Hematopoietic multipotent progenitor cell (in vitro differentiated cells): ENCODE results near the gene CASP14. TPM values are rescaled to one million over a fixed set of nuclear protein-coding genes. Genes with fewer than 3 reads are reported as not detected.
"Not testable (repeated sequence)": the region's sequence is repeated elsewhere in the genome, so short reads cannot be mapped to it uniquely, and the experiment has no call there.

Experiments used
- DNase-seq, 3 donors: peaks; one replicate each; pipeline ENCODE4 v3.0.0-alpha.2; 2011 to 2015; ENCODE audit warnings: low read depth in 2 of 3, low spot score in 2 of 3
- total RNA-seq: library from RNA; depleted of rRNA; stranded (reverse); fragments of >200 nt; gene quantifications from one replicate; pipeline ENCODE4 v1.2.3, GENCODE V29; 2012

Gene CASP14
- total RNA-seq, 1 donor = not detected

DNA sequence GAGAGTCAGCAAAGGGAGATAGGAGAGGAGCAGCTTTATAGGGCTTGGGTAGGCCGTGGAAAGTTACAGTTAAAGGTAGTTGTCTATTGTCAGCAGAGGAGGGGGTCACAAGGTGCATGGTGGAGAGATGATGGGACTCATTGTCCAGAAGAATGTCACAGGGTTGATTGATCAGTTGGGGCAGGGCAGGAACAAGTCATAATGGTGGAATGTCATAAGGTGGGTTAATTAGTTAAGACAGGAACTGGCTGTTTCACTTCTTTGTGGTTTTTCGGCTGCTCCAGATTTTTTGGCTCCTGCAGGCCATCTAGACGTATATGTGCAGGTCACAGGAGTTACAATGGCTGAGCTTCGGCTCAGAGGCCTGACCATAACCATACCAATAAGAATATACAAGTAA is 21.1 kb downstream of the CASP14 start:
- DNase-seq = not testable (repeated sequence)

DNA sequence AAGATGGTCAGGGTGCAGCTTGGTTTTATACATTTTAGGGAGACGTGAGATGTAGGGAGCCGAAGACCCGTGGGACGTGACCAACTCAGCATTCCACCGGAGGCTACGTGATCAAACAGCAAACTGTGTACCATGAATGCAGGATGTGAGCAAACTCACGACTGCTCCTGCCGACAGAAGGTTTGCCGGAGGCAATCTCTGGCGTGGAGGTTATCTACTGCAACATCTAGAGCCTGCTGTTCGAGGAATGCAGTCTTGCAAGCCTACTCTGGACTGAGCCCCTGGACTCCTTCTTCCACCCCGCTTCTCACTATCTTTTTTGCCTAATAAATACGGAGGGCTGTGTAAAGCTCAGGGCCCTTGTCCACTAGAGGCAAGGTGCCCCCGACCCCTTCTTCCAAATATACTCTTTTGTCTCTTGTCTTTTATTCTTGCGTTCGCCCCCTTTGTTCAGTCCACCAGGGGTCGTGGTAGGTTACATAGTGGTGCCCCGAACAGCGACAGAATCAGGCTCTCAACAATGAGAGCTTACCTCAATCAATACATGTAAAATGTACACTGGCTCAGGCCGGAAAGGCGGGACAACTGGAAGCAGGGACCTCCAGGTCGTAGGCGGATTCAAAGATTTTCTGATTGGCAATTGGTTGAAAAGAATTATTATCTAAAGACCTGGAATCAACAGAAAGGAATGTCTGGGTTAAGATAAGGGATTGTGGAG is 23.8 kb downstream of the CASP14 start:
- no peak for DNase-seq

GRCh38 chr19:15074371-15074770 is 25.1 kb downstream of the CASP14 start:
- no peak for DNase-seq

DNA sequence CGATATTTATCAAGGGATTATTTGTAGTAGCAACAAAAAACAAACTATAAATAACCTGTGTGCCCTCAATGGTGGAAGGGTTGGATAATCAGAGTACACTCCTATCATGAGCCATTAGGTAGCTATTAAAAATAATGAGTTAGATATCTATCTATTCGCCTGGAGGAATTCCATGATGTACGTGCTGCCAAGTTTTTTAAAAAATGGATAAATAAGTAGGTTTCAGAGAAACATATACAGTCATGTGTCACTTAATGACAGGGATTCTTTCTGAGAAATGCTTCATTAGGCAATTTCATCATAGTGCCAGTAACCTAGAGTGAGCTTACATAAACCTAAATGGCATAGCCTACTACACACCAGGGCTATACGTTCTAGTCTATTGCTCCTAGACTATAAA is 26.5 kb downstream of the CASP14 start:
- DNase-seq = no peak

DNA sequence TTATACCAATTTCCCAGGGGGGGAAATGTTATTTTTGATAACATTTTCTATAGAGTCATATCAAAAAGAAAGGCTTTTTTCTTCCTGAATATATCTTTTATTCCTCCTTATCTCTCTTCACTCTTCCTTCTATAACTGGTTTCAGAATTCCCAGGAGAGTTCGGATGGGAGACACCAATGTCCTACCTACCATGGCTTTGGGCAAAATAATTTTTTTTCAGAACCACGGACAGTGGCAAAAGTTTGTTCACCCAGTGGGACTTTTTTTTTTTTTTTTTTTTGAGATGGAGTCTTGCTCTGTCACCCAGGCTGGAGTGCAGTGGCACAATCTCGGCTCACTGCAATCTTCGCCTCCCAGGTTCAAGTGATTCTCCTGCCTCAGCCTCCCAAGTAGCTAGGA is 30.7 kb downstream of the CASP14 start:
- peak in 1 of 3 donors; percentile 22 for DNase-seq

DNA sequence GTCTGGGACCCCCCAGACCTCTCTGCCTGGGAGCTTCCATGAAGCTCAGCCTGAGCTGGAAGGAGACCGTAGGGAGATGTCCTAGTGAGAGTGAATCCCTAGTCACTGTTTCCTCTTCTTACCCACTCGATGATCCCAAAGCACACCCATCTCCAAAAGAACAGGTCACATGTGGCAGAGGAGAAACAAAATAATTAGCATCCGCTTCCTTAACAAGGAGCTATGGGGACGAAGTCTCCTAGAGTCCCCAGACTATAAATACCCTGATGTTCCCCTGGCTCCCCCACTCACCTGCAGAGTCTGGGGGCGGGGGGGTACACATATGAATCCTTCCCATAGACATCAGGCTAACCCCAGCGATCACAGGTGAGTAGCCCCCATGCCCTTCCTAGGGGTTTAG is 32.6 kb downstream of the CASP14 start, which contains the start of gene OR1I1:
OR1I1 (plus strand) TSS at position 301 of the 400 bp plus-strand sequence. CDS start 4,855 bp downstream, outside the sequence.
- DNase-seq = no peak

DNA sequence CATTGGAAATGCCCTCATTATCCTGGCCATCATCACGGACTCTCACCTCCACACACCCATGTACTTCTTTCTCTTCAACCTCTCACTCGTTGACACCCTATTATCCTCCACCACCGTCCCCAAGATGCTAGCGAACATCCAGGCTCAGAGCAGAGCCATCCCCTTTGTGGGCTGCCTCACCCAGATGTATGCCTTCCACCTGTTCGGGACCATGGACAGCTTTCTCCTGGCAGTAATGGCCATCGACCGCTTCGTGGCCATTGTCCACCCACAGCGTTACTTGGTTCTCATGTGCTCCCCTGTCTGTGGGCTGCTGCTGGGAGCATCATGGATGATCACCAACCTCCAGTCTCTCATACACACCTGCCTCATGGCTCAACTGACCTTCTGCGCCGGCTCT is 37.9 kb downstream of the CASP14 start:
- DNase-seq = no peak

- DNase-seq = peak; percentile 43 to 84 (median 65)
Measured at GRCh38 chr19:15091918-15092753, 42.9 kb downstream of the CASP14 start.

GRCh38 chr19:15093001-15093400 is 43.7 kb downstream of the CASP14 start:
- DNase-seq = no peak

DNA sequence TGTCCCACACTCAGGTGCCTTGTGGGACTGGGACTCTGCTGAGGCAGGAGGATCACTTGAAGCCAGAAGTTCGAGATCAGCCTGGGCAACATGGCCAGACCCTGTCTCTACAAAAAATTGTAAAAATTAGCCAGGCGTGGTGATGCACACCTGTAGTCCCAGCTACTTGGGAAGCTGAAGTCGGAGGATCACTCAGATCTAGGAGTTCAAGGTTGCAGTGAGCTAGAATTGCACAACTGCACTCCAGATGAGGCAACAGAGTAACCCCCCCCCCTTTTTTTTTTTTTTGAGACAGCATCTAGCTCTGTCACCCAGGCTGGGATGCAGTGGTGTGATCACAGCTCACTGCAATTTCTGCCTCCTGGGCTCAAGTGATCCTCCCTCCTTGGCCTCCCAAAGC is 46.9 kb downstream of the CASP14 start:
- no peak for DNase-seq

DNA sequence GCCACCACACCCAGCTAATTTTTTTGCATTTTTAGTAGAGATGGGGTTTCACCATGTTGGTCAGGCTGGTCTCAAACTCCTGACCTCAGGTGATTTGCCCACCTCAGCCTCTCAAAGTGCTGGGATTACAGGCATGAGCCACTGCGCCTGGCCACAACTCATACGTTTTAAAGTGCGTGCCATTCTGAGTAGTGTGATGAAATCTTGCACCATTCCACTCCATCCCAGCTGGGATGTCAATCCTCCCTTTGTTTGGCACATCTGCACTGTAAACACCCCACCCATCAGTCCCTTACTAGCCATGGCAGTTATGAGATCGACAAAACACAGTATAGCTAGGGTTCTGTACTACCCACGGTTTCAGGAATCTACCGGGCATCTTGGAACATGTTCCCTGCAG is 48.7 kb downstream of the CASP14 start:
- not testable (repeated sequence) for DNase-seq

DNA sequence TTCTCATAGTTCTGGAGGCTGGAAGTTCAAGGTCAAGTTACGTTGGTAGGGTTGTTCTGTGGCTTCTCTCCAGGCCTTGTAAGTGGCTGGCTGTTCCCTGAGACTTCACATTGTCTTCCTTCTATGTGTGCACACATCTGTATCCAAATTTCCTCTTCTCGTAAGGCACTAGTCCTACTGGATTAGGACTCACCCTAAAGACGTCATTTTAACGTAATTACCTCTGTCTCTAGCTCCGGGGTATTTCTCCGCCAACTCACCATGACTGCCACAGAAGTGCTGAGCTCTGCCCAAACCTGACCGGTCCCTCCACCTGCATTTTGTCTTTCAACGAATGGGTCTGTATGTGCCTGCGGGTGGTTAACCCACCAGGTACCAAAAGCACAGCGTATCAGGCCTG is 49.2 kb downstream of the CASP14 start:
- DNase-seq = no peak

- DNase-seq = no peak
Measured at GRCh38 chr19:15099017-15099582, 49.8 kb downstream of the CASP14 start.

- peak in 2 of 3 donors; percentile 51 to 64 for DNase-seq
Measured at GRCh38 chr19:15101479-15102082, 52.3 kb downstream of the CASP14 start.

DNA sequence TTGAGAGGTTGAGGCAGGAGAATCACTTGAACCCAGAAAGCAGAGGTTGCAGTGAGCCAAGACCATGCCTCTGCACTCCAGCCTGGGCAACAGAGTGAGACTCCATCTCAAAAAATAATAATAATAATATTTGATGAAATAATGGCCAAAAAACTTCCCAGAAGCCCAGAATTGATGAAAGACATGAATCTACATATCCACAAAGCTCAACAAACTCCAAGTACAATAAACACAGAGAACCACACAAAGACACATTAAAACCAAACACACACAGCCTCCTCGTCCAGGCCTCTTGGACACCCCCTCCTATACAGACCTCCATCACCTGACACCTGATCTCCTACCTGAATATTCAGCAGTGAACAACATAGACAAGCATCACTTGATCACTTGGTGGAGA is 54.7 kb downstream of the CASP14 start:
- DNase-seq = no peak

- no peak for DNase-seq
Measured at GRCh38 chr19:15104411-15104810, 55.1 kb downstream of the CASP14 start.

GRCh38 chr19:15105044-15105443 is 55.8 kb downstream of the CASP14 start:
- no peak for DNase-seq

- DNase-seq = no peak
Measured at GRCh38 chr19:15107061-15108010, 58.1 kb downstream of the CASP14 start, which contains the start of gene SYDE1. Gene SYDE1 (plus strand): TSS chr19:15107401. CDS start chr19:15107434, 33 bp downstream.
